ENCODE results near the gene LBHD2.
"Not testable (repeated sequence)": the region's sequence is repeated elsewhere in the genome, so short reads cannot be mapped to it uniquely, and the experiment has no call there.

LBHD2 gene

GRCh38 chr14:103084021-103084919 lies at the start of gene LBHD2:
Gene LBHD2, plus strand, starts transcription at chr14:103084210. Its CDS starts 1,803 bp downstream, at chr14:103086013.
- peak; percentile 35 for DNase-seq

- no peak for DNase-seq
Observed at GRCh38 chr14:103041464-103041863, 42.5 kb upstream of the LBHD2 start.

- DNase-seq = no peak
Observed at GRCh38 chr14:103043257-103044015, 40.6 kb upstream of the LBHD2 start.

GRCh38 chr14:103045371-103045869 lies 38.6 kb upstream of the LBHD2 start:
- no peak for DNase-seq

- not testable (repeated sequence) for DNase-seq
Observed at GRCh38 chr14:103047453-103047852, 36.6 kb upstream of the LBHD2 start.

- no peak for DNase-seq
Observed at GRCh38 chr14:103050935-103051334, 33.1 kb upstream of the LBHD2 start.

- no peak for DNase-seq
Observed at GRCh38 chr14:103052407-103052806, 31.6 kb upstream of the LBHD2 start.

GRCh38 chr14:103055695-103056094 lies 28.3 kb upstream of the LBHD2 start:
- DNase-seq = no peak

GRCh38 chr14:103056322-103057027 lies 27.5 kb upstream of the LBHD2 start:
- peak; percentile 85 for DNase-seq

- DNase-seq = no peak
Observed at GRCh38 chr14:103057028-103057371, 27.0 kb upstream of the LBHD2 start.

GRCh38 chr14:103057372-103058163 lies 26.4 kb upstream of the LBHD2 start, which contains the start of gene CDC42BPB:
Gene CDC42BPB, minus strand, starts transcription at chr14:103057549. Its CDS starts 376 bp downstream, at chr14:103057173.
- DNase-seq = peak; percentile 95

GRCh38 chr14:103058164-103059055 lies 25.6 kb upstream of the LBHD2 start:
- DNase-seq = no peak

- no peak for DNase-seq
Observed at GRCh38 chr14:103059556-103059955, 24.5 kb upstream of the LBHD2 start.

GRCh38 chr14:103061482-103061976 lies 22.5 kb upstream of the LBHD2 start:
- DNase-seq = no peak

- no peak for DNase-seq
Observed at GRCh38 chr14:103064436-103064835, 19.6 kb upstream of the LBHD2 start.

GRCh38 chr14:103064978-103065377 lies 19.0 kb upstream of the LBHD2 start:
- DNase-seq = no peak

GRCh38 chr14:103065861-103066260 lies 18.1 kb upstream of the LBHD2 start:
- DNase-seq = no peak

- DNase-seq = no peak
Observed at GRCh38 chr14:103066399-103066798, 17.6 kb upstream of the LBHD2 start.

- no peak for DNase-seq
Observed at GRCh38 chr14:103067231-103067954, 16.6 kb upstream of the LBHD2 start.
